Endothelial cell of umbilical vein (primary cell): ENCODE measurements around the gene MGAT5B. TPM values are rescaled to one million over a fixed set of nuclear protein-coding genes. Genes with fewer than 3 reads are reported as not detected.

Experiments used
- BruUV-seq: library from RNA; stranded (reverse); fragments of 400-500 nt; replicated peaks from 2 replicates; lab custom pipeline; 2021; lab: Mats Ljungman, UMichigan
- CTCF ChIA-PET: fragments of 300-600, 350-600 bp; sonication (Branson Sonifier 250); formaldehyde crosslinking; loops from one replicate; lab custom pipeline; 2021; ENCODE audit warnings: antibody characterized with exemption, inconsistent platforms; lab: Charles Lee
- POLR2A ChIA-PET: fragments of 300-600, 350-600 bp; sonication (Branson Sonifier 250); formaldehyde crosslinking; loops from one replicate; lab custom pipeline; 2021; ENCODE audit warnings: antibody characterized with exemption, inconsistent platforms; lab: Charles Lee
- DNase-seq: peaks from one replicate; pipeline ENCODE4 v3.0.0-alpha.2; 2011; ENCODE audit warnings: low read depth, low spot score
- FAIRE-seq: peaks from 2 replicates; lab custom pipeline; 2011; peaks lifted over from hg19 to GRCh38; lab: Jason Lieb, UNC
- H2AFZ ChIP-seq: 2 replicates; pipeline ENCODE4 v1.6.0; 2012; ENCODE audit warnings: low read depth, low read length, control low read depth, inconsistent platforms
- H3K27ac ChIP-seq: 2 replicates; pipeline ENCODE4 v1.5.1; 2011; ENCODE audit warnings: low read depth, mild to moderate bottlenecking, control low read depth, low read length, moderate library complexity; ENCODE audit not compliant: insufficient read depth
- H3K27me3 ChIP-seq, 2 experiments: 2 replicates each; pipeline versions ENCODE4 v1.6.0 to v1.6.1; 2011; ENCODE audit warnings: low read length in 2 of 2, mixed read lengths in 1 of 2; ENCODE audit not compliant: control insufficient read depth in 2 of 2, insufficient read depth in 2 of 2
- H3K36me3 ChIP-seq, 2 experiments: 2 replicates in 1 of 2; 3 replicates in 1 of 2; pipeline ENCODE4 v1.5.1; 2011; ENCODE audit warnings: low read length in 2 of 2, mild to moderate bottlenecking in 1 of 2, moderate library complexity in 1 of 2; ENCODE audit not compliant: control insufficient read depth in 2 of 2, insufficient read depth in 2 of 2; ENCODE audit errors: extremely low read depth in 1 of 2
- H3K4me1 ChIP-seq: 3 replicates; pipeline ENCODE4 v1.5.1; 2011; ENCODE audit warnings: mild to moderate bottlenecking, low read length; ENCODE audit not compliant: control insufficient read depth, insufficient read depth; ENCODE audit errors: extremely low read depth
- H3K4me2 ChIP-seq: 2 replicates; pipeline ENCODE4 v1.6.1; 2011; ENCODE audit warnings: low read length, control low read depth, mixed read lengths; ENCODE audit not compliant: insufficient read depth
- H3K4me3 ChIP-seq, 3 experiments: fragments of 200-600 bp in 1 of 3; sonication (generic), shearing (Covaris generic) in 1 of 3; replicated peaks in 1 of 3; 2 replicates each; pipeline ENCODE4 v1.5.1; 2011 to 2016; ENCODE audit warnings: control low read depth in 3 of 3, low read length in 3 of 3, mild to moderate bottlenecking in 2 of 3, inconsistent platforms in 1 of 3, low read depth in 1 of 3, moderate library complexity in 1 of 3; ENCODE audit not compliant: insufficient read depth in 1 of 3
- H3K79me2 ChIP-seq: 2 replicates; pipeline ENCODE4 v1.6.0; 2012; ENCODE audit warnings: low read length, inconsistent platforms; ENCODE audit not compliant: control insufficient read depth, insufficient read depth
- H3K9ac ChIP-seq: replicated peaks from 2 replicates; pipeline ENCODE3; 2011; ENCODE audit warnings: low read length, control low read depth; ENCODE audit not compliant: insufficient read depth; ENCODE audit errors: extremely low read depth
- H3K9me1 ChIP-seq: replicated peaks from 3 replicates; pipeline ENCODE4 v1.6.0; 2011; ENCODE audit warnings: mild to moderate bottlenecking, low read length; ENCODE audit not compliant: control insufficient read depth, insufficient read depth; ENCODE audit errors: extremely low read depth
- H3K9me3 ChIP-seq: replicated peaks from 2 replicates; pipeline ENCODE4 v1.5.1; 2012; ENCODE audit warnings: low read length, inconsistent platforms; ENCODE audit not compliant: control insufficient read depth, insufficient read depth
- H4K20me1 ChIP-seq: replicated peaks from 2 replicates; pipeline ENCODE3; 2011; ENCODE audit warnings: mild to moderate bottlenecking, low read length; ENCODE audit not compliant: control insufficient read depth, insufficient read depth; ENCODE audit errors: extremely low read depth
- CTCF ChIP-seq, 2 donors: IDR thresholded peaks; 1 replicate in 1 of 2; 2 replicates in 1 of 2; pipeline ENCODE4 v1.5.1; 2011; ENCODE audit warnings: low read length in 2 of 2, mild to moderate bottlenecking in 2 of 2, moderate library complexity in 2 of 2, control low read depth in 1 of 2, inconsistent platforms in 1 of 2, low read depth in 1 of 2; ENCODE audit not compliant: insufficient read depth in 1 of 2; ENCODE audit errors: extremely low read depth in 1 of 2
- EZH2 ChIP-seq: IDR thresholded peaks from 2 replicates; pipeline ENCODE4 v1.6.1; 2012; ENCODE audit warnings: borderline replicate concordance, low read depth, mild to moderate bottlenecking, moderate library complexity, low read length, inconsistent platforms; ENCODE audit not compliant: severe bottlenecking
- FOS ChIP-seq: IDR thresholded peaks from 2 replicates; pipeline ENCODE4 v1.6.1; 2011; ENCODE audit warnings: mild to moderate bottlenecking, low read length, moderate library complexity, borderline replicate concordance; ENCODE audit not compliant: insufficient read depth
- GATA2 ChIP-seq: IDR thresholded peaks from 2 replicates; pipeline ENCODE4 v1.7.0; 2011; ENCODE audit warnings: low read depth, mild to moderate bottlenecking, moderate library complexity, mixed read lengths, low read length; ENCODE audit not compliant: insufficient read length, insufficient read depth
- JUN ChIP-seq: IDR thresholded peaks from 2 replicates; pipeline ENCODE4 v1.6.1; 2011; ENCODE audit warnings: borderline replicate concordance, low read depth; ENCODE audit not compliant: insufficient read length, insufficient read depth
- MYC ChIP-seq: IDR thresholded peaks from one replicate; pipeline ENCODE4 v1.6.1; 2011; ENCODE audit warnings: mild to moderate bottlenecking, low read depth, low read length
- POLR2A ChIP-seq: IDR thresholded peaks from 2 replicates; pipeline ENCODE4 v1.6.1; 2012; ENCODE audit warnings: low read depth, mild to moderate bottlenecking, control low read depth, low read length
- POLR2AphosphoS5 ChIP-seq: IDR thresholded peaks from 2 replicates; pipeline ENCODE4 v1.6.1; 2012; ENCODE audit warnings: low read depth, mild to moderate bottlenecking, control low read depth, low read length, moderate library complexity; ENCODE audit not compliant: insufficient read depth
- dilution Hi-C: fragments of 300-500 bp; cut with MboI; formaldehyde crosslinking; loops from one replicate; pipeline ENCODE4 v1.15.0; 2019; ENCODE audit warnings: low sequenced_read_pairs; ENCODE audit not compliant: extremely low pct_ligation_motif_present
- intact Hi-C: fragments of 100-400 bp; cut with micrococcal nuclease; formaldehyde crosslinking; loops from one replicate; pipeline ENCODE4 v1.10.0; 2022
- polyA plus RNA-seq, 4 experiments: library from polyadenylated mRNA; depleted of rRNA in 3 of 4; stranded (reverse) in 3 of 4; unstranded in 1 of 4; fragments of >200 nt; gene quantifications; 2 replicates each; pipeline versions ENCODE4 v1.2.1 to v1.2.3, GENCODE V29; 2011 to 2012; ENCODE audit warnings: missing spikeins in 1 of 4
- total RNA-seq: library from RNA; stranded (reverse); gene quantifications from 2 replicates; pipeline ENCODE4 v1.2.3, GENCODE V29; 2021
- TF ChIP-seq, protein P1 (sequence below): IDR thresholded peaks from 2 replicates; pipeline ENCODE4 v1.6.1; 2011; ENCODE audit not compliant: insufficient read depth, insufficient read length

The MGAT5B gene
- total and polyA plus RNA-seq, 2 donors (not counting 3 experiments of a cell fraction or from before 2014, with no cell fraction given) = 1.7 to 2.1 TPM

DNA sequence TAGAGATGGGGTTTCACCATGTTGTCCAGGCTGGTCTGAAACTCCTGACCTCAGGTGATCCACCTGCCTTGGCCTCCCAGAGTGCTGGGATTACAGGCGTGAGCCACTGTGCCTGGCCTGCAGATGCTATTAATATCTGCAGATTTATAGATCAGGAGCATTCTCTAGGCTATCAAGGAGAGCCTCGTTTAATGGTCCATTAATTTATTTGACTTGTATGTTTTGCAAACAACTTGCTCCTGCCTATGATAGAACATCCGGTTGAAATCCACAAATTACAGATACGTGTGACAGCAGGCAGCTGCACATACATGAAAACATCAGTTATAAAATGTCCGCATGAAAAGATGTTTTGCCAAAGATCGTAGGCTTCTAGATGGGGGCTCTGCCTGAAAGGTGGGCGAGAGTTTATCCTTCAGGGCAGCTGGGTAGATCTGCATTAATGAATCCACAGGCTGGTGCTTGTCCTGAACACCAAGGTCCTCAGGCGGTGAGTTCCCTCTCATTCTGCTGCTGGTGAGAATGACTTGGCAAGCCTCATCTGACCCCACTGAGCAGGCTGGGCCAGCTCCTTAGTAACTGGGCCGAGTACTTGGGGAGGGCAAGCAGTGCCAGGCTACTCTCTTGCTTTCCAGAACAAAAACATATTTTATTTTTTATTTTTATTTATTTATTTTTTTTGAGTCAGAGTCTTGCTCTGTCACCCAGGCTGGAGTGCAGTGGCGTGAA is 37.1 kb upstream of the MGAT5B start:
- H3K27ac ChIP-seq = no peak overlapping the region
- POLR2A ChIA-PET = no interaction called here
- dilution Hi-C loops (no loop called here), intact Hi-C loops (no loop called here)
- no peak for TF ChIP-seq GATA2
- no peak for TF ChIP-seq CTCF (IDR thresholded peaks at IDR 0.05; ENCODE audit: extremely low read depth in 1 of 2, insufficient read depth in 1 of 2, low read depth in 1 of 2, low read length in 2 of 2)
- FAIRE-seq (no peak), DNase-seq (no peak)
- H3K4me2 ChIP-seq = no peak overlapping the region
- no TSS peak for BruUV-seq
- H4K20me1 ChIP-seq = no peaks in the 10 kb centered on the region
- no peaks in the 10 kb centered on the region for H3K27me3 ChIP-seq
- H3K4me3 ChIP-seq = no peak overlapping the region
- no peaks in the 10 kb centered on the region for H3K79me2 ChIP-seq
- H3K9me3 ChIP-seq = no peaks in the 10 kb centered on the region
- H2AFZ ChIP-seq = no peak overlapping the region
- CTCF ChIA-PET = interaction anchor here (1.1 kb wide), 1 partner anchor 37 kb away, joined by 4 read pairs; the partner anchor contains the start of gene MGAT5B
- H3K9ac ChIP-seq = no peak overlapping the region
- no peaks in the 10 kb centered on the region for H3K36me3 ChIP-seq
- H3K9me1 ChIP-seq = no peaks in the 10 kb centered on the region
- H3K4me1 ChIP-seq = no peaks in the 10 kb centered on the region

GRCh38 chr17:76833034-76833644 is 35.1 kb upstream of the MGAT5B start:
- Histone ChIP-seq H3K9me3 (no peaks in the 10 kb centered on the region), H3K9ac (no peak overlapping the region), H3K79me2 (no peaks in the 10 kb centered on the region), H3K4me2 (no peak overlapping the region), H3K9me1 (no peaks in the 10 kb centered on the region), H3K4me3 (no peak overlapping the region), H3K27me3 (no peaks in the 10 kb centered on the region), H4K20me1 (no peaks in the 10 kb centered on the region), H2AFZ (no peak overlapping the region), H3K36me3 (no peaks in the 10 kb centered on the region), H3K27ac (no peak overlapping the region), H3K4me1 (no peaks in the 10 kb centered on the region)
- TF ChIP-seq JUN (no peak), GATA2 (no peak), POLR2A (no peak), FOS (no peak), MYC (no peak), EZH2 (no peak), POLR2AphosphoS5 (no peak), CTCF (IDR thresholded peaks at IDR 0.05; ENCODE audit: extremely low read depth in 1 of 2, insufficient read depth in 1 of 2, low read depth in 1 of 2, low read length in 2 of 2) (no peak)
- TF ChIP-seq, protein P1, sequence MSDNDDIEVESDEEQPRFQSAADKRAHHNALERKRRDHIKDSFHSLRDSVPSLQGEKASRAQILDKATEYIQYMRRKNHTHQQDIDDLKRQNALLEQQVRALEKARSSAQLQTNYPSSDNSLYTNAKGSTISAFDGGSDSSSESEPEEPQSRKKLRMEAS = no peak
- ChIA-PET POLR2A (no interaction called here), CTCF (interaction anchor here (2.5 kb wide), 1 partner anchor 17 kb away, joined by 6 read pairs; no protein-coding TSS in a partner anchor)
- no TSS peak for BruUV-seq
- no peak for DNase-seq
- FAIRE-seq = no peak
- dilution Hi-C loops = no loop called here
- intact Hi-C loops = no loop called here
